Measurements from ENCODE around the gene SRPRA. TPM values are rescaled to one million over a fixed set of nuclear protein-coding genes. Genes with fewer than 3 reads are reported as not detected.

SRPRA gene
- total RNA-seq, 1 donor from 2014 or later: 86.2 TPM

DNA sequence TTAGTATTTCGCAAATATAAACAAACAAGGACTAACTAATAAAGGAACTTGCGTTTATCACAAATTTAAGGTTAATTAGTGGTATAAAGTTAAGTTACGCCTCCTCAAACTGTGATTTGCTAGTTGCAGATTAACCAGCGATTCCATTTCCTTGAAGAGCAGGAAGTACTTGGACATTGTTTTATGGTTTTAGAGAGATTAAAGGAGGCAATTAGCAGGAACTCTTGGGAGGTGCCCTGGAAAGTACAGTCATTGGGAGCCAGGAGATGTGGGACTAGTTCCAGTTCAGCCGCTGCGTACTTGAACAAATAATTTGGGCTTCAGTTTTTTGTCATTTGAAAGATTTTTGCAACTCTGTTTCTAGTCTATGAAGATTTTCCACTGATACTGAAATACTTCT is 53.9 kb downstream of the SRPRA start:
- Histone ChIP-seq H3K36me3 (ENCODE audit: control insufficient read depth, insufficient read depth, low read length) (no peaks in the 10 kb centered on the region), H3K27me3 (ENCODE audit: control insufficient read depth, insufficient read depth, low read length) (no peaks in the 10 kb centered on the region), H3K4me3 (ENCODE audit: low read depth, low read length) (no peak overlapping the region)
- TF ChIP-seq, protein P1, sequence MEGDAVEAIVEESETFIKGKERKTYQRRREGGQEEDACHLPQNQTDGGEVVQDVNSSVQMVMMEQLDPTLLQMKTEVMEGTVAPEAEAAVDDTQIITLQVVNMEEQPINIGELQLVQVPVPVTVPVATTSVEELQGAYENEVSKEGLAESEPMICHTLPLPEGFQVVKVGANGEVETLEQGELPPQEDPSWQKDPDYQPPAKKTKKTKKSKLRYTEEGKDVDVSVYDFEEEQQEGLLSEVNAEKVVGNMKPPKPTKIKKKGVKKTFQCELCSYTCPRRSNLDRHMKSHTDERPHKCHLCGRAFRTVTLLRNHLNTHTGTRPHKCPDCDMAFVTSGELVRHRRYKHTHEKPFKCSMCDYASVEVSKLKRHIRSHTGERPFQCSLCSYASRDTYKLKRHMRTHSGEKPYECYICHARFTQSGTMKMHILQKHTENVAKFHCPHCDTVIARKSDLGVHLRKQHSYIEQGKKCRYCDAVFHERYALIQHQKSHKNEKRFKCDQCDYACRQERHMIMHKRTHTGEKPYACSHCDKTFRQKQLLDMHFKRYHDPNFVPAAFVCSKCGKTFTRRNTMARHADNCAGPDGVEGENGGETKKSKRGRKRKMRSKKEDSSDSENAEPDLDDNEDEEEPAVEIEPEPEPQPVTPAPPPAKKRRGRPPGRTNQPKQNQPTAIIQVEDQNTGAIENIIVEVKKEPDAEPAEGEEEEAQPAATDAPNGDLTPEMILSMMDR (IDR thresholded peaks at IDR 0.05; ENCODE audit: insufficient read depth, low read length, poor library complexity, severe bottlenecking): no peak
- no peak for DNase-seq (ENCODE audit: low read depth)

DNA sequence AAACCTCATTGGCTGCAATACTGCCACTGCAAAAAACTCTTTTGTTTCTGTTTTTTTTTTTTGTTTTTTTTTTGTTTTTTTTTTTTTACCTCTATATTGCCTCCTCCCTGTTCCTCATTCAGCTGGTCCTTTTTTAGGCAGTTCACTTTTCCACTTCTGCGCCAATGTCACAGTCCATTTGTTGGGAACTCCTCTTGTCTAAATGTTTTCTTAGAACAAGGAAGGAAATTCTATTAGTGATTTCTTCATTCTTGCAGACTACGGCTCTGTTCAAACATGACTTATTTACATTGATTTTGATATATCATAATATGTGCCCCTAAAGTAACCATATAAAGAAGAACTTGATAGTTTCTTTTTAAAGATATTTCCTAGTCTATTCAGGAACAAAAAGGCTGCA is 54.3 kb downstream of the SRPRA start:
- no peak overlapping the region for H3K4me3 ChIP-seq (ENCODE audit: low read depth, low read length)
- TF ChIP-seq, protein P1 (IDR thresholded peaks at IDR 0.05; ENCODE audit: insufficient read depth, low read length, poor library complexity, severe bottlenecking): no peak
- H3K36me3 ChIP-seq (ENCODE audit: control insufficient read depth, insufficient read depth, low read length): no peaks in the 10 kb centered on the region
- H3K27me3 ChIP-seq (ENCODE audit: control insufficient read depth, insufficient read depth, low read length): no peaks in the 10 kb centered on the region
- no peak for DNase-seq (ENCODE audit: low read depth)

Other genes with a start within 250 kb of the SRPRA start
- gene CDON, start 206.0 kb downstream of the SRPRA start, total RNA-seq: 8.1 and 10.4 TPM in 2 replicates
- 25.5 and 27.0 TPM in 2 replicates for gene RPUSD4, start 57.2 kb downstream of the SRPRA start, total RNA-seq
- gene FAM118B, start 57.1 kb downstream of the SRPRA start, total RNA-seq: 35.3 and 36.0 TPM in 2 replicates
- 26.3 and 27.4 TPM in 2 replicates for gene FOXRED1, start 259 bp upstream of the SRPRA start, total RNA-seq
- 7.1 and 11.7 TPM in 2 replicates for gene TIRAP, start 14.2 kb upstream of the SRPRA start, total RNA-seq
- gene DCPS, start 35.2 kb upstream of the SRPRA start, total RNA-seq: 15.0 and 15.8 TPM in 2 replicates
- gene ST3GAL4, start 86.8 kb upstream of the SRPRA start, total RNA-seq: 12.7 and 15.7 TPM in 2 replicates